ENCODE data around the gene RXFP3. TPM values are rescaled to one million over a fixed set of nuclear protein-coding genes. Genes with fewer than 3 reads are reported as not detected.
"Not testable (repeated sequence)": the region's sequence is repeated elsewhere in the genome, so short reads cannot be mapped to it uniquely, and the experiment has no call there.

RXFP3 gene
- total RNA-seq, 2 donors from 2014 or later, result not detected

DNA sequence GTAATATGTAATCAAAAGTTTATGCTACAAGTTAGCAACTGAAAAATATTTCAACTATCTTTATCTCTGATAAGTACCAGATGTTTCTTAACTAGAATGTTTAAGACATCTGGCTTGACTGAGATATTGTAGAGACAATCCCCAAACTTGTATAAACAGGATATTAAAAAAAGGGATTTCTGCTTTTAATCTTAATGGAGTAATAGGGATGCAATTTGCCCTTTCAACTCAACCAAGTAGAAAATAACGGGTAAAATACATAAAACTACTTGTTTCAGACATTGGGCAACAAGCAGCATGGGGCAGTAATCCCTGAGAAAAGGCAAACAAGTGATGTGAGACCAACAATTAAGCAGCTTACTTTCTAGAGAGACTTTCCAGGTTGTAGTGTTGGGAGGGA, 35.0 kb upstream of the RXFP3 start:
- WGBS, 2 donors, result 47 to 50% methylated on average over 1 of the region's 1 CpG
- no peak overlapping the region for H3K27ac ChIP-seq
- DNase-seq, result no peak
- H3K4me3 ChIP-seq, result no peak overlapping the region
- H3K36me3 ChIP-seq (replicated peaks in 1 of 2; ENCODE audit: insufficient read depth in 1 of 2, low read depth in 2 of 2), result no peaks in the 10 kb centered on the region
- no peak for ATAC-seq
- intact Hi-C loops (cut with DNase I), result no loop called here
- no peaks in the 10 kb centered on the region for H3K4me1 ChIP-seq
- no peak for TF ChIP-seq CTCF (IDR thresholded peaks at IDR 0.05)
- H3K9me3 ChIP-seq, result peaks cover 0 to 5% (median 0%) of the 10 kb centered on the region in 3 donors
- H3K27me3 ChIP-seq, result no peaks in the 10 kb centered on the region

DNA sequence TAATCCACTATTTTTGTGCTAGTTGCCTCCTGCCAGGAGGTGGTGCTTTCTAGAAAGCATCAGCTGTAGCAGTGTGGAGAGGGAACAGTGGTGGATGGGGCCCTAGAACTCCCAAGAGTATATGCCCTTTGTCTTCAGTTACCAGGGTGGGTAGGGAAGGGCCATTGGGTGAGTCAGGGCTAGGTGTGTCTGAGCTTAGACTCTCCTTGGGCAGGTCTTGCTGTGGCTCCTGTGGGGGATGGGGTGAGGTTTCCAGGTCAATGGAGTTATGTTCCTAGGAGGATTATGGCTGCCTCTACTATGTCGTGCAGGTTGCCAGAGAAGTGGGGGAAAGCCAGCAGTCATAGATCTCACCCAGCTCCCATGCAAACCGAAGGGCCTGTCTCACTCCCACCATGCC, 33.1 kb upstream of the RXFP3 start:
- Histone ChIP-seq H3K9me3 (peaks cover 0 to 18% (median 0%) of the 10 kb centered on the region in 3 donors), H3K27ac (no peak overlapping the region), H3K4me3 (no peak overlapping the region), H3K27me3 (no peaks in the 10 kb centered on the region), H3K36me3 (replicated peaks in 1 of 2; ENCODE audit: insufficient read depth in 1 of 2, low read depth in 2 of 2) (no peaks in the 10 kb centered on the region), H3K4me1 (no peaks in the 10 kb centered on the region)
- TF ChIP-seq CTCF (IDR thresholded peaks at IDR 0.05), result no peak
- TF ChIP-seq POLR2A (IDR thresholded peaks at IDR 0.05), result no peak
- WGBS, 2 donors, result 73% methylated on average over 2 of the region's 2 CpGs
- no peak for DNase-seq
- intact Hi-C loops (cut with DNase I), result no loop called here
- ATAC-seq, result no peak

- no peak for ATAC-seq
- no peak overlapping the region for H3K4me3 ChIP-seq
- intact Hi-C loops (cut with DNase I), result no loop called here
- H3K4me1 ChIP-seq, result no peaks in the 10 kb centered on the region
- no peak overlapping the region for H3K27ac ChIP-seq
- H3K36me3 ChIP-seq (replicated peaks in 1 of 2; ENCODE audit: insufficient read depth in 1 of 2, low read depth in 2 of 2), result no peaks in the 10 kb centered on the region
- no peaks in the 10 kb centered on the region for H3K27me3 ChIP-seq
- no peak for DNase-seq
- TF ChIP-seq CTCF (IDR thresholded peaks at IDR 0.05) (no peak), POLR2A (IDR thresholded peaks at IDR 0.05) (no peak)
- H3K9me3 ChIP-seq, result peaks cover 0 to 18% (median 0%) of the 10 kb centered on the region in 3 donors
- 80 to 88% methylated on average over 1 of the region's 1 CpG for WGBS, 2 donors
Measured at GRCh38 chr5:33905381-33905780, 30.8 kb upstream of the RXFP3 start.

DNA sequence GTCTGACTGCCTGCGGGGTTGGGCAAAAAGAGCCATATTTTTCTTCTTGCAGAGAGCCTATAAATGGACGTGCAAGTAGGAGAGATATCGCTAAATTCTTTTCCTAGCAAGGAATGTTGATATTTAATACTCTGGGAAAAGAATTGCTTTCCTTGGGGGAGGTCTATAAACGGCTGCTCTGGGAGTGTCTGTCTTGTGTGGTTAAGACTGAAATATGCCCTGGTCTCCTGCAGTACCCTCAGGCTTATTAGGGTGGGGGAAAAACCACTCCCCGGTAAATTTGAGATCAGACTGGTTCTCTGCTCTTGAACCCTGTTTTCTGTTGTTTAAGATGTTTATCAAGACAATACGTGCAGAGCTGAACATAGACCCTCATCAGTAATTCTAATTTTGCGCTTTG, 29.9 kb upstream of the RXFP3 start:
- H3K4me1 ChIP-seq; H3K27me3 ChIP-seq; intact Hi-C loops (cut with DNase I); H3K4me3 ChIP-seq; DNase-seq; ATAC-seq; H3K36me3 ChIP-seq (replicated peaks in 1 of 2; ENCODE audit: insufficient read depth in 1 of 2, low read depth in 2 of 2); H3K27ac ChIP-seq: not testable (repeated sequence)
- H3K9me3 ChIP-seq, result peaks cover 0 to 18% (median 0%) of the 10 kb centered on the region in 3 donors
- 59 to 75% methylated on average over 7 of the region's 7 CpGs for WGBS, 2 donors

GRCh38 chr5:33914844-33915243, 21.3 kb upstream of the RXFP3 start:
- 83 to 93% methylated on average over 3 of the region's 3 CpGs for WGBS, 2 donors
- intact Hi-C loops (cut with DNase I); H3K4me3 ChIP-seq; H3K27ac ChIP-seq; H3K27me3 ChIP-seq; DNase-seq; H3K9me3 ChIP-seq; H3K36me3 ChIP-seq (replicated peaks in 1 of 2; ENCODE audit: insufficient read depth in 1 of 2, low read depth in 2 of 2); H3K4me1 ChIP-seq; ATAC-seq: not testable (repeated sequence)

- Histone ChIP-seq H3K27ac (no peak overlapping the region), H3K27me3 (no peaks in the 10 kb centered on the region), H3K36me3 (replicated peaks in 1 of 2; ENCODE audit: insufficient read depth in 1 of 2, low read depth in 2 of 2) (no peaks in the 10 kb centered on the region), H3K4me3 (no peak overlapping the region), H3K9me3 (no peaks in the 10 kb centered on the region), H3K4me1 (no peaks in the 10 kb centered on the region)
- WGBS, 2 donors, result 60 to 71% methylated on average over 1 of the region's 1 CpG
- ATAC-seq (no peak), DNase-seq (no peak)
- TF ChIP-seq CTCF (IDR thresholded peaks at IDR 0.05) (no peak), POLR2A (IDR thresholded peaks at IDR 0.05) (no peak)
- intact Hi-C loops (cut with DNase I), result no loop called here
Measured at GRCh38 chr5:33921002-33921401, 15.2 kb upstream of the RXFP3 start.
